HepG2 (cell line): ENCODE results near the gene EVA1A. TPM values are rescaled to one million over a fixed set of nuclear protein-coding genes. Genes with fewer than 3 reads are reported as not detected.

Experiments
- CREB1 ChIP-seq, 2 experiments: fragments of 450-650 bp in 1 of 2; IDR thresholded peaks; 2 replicates each; pipeline ENCODE4 v1.6.1; 2016 to 2017; ENCODE audit warnings: control low read depth in 1 of 2, mild to moderate bottlenecking in 1 of 2, missing compliant biosample characterization in 1 of 2, missing genetic modification characterization in 1 of 2
- E2F1 ChIP-seq: sonication (generic); formaldehyde crosslinking; IDR thresholded peaks from 2 replicates; pipeline ENCODE4 v1.5.0; 2020; ENCODE audit warnings: missing genetic modification reagents
- HNRNPUL1 ChIP-seq: fragments of 200-400 bp; formaldehyde crosslinking; IDR thresholded peaks from 2 replicates; pipeline ENCODE4 v1.6.1; 2017; ENCODE audit warnings: low read depth, mild to moderate bottlenecking, low read length, moderate library complexity
- HOXA7 ChIP-seq: sonication (generic); formaldehyde crosslinking; IDR thresholded peaks from 2 replicates; pipeline ENCODE4 v1.8.1; 2022; ENCODE audit warnings: mild to moderate bottlenecking, missing genetic modification reagents, moderate library complexity
- MAZ ChIP-seq, 2 experiments: sonication (generic) in 1 of 2; formaldehyde crosslinking in 1 of 2; IDR thresholded peaks; 2 replicates each; pipeline versions ENCODE4 v1.5.0 to v1.6.1; 2012 to 2020; ENCODE audit warnings: low read depth in 2 of 2, mild to moderate bottlenecking in 2 of 2, borderline replicate concordance in 1 of 2, improper control_type of control experiment in 1 of 2, low read length in 1 of 2, missing genetic modification reagents in 1 of 2, moderate library complexity in 1 of 2
- MYNN ChIP-seq: sonication (generic); formaldehyde crosslinking; IDR thresholded peaks from 2 replicates; pipeline ENCODE4 v1.4.0; 2020; ENCODE audit warnings: mild to moderate bottlenecking, low read depth, missing genetic modification reagents
- PHF8 ChIP-seq: sonication (generic); formaldehyde crosslinking; IDR thresholded peaks from 2 replicates; pipeline ENCODE4 v1.5.0; 2020; ENCODE audit warnings: missing genetic modification reagents
- PTBP1 ChIP-seq: fragments of 200-400 bp; formaldehyde crosslinking; IDR thresholded peaks from 2 replicates; pipeline ENCODE4 v1.6.1; 2018; ENCODE audit warnings: low read length, low read depth; ENCODE audit not compliant: poor library complexity, severe bottlenecking
- SALL2 ChIP-seq: sonication (generic); formaldehyde crosslinking; IDR thresholded peaks from 2 replicates; pipeline ENCODE4 v1.8.1; 2023; ENCODE audit warnings: mild to moderate bottlenecking, missing genetic modification reagents, inconsistent platforms
- SMARCC2 ChIP-seq: fragments of 450-650 bp; IDR thresholded peaks from 2 replicates; pipeline ENCODE4 v1.6.1; 2017; ENCODE audit warnings: antibody characterized with exemption, mild to moderate bottlenecking
- SMC3 ChIP-seq: IDR thresholded peaks from 2 replicates; pipeline ENCODE4 v1.6.1; 2011; ENCODE audit warnings: low read length, improper control_type of control experiment
- WIZ ChIP-seq: sonication (generic); formaldehyde crosslinking; IDR thresholded peaks from 2 replicates; pipeline ENCODE4 v1.5.1; 2020; ENCODE audit warnings: mild to moderate bottlenecking, missing genetic modification reagents
- ZMAT3 ChIP-seq: sonication (generic); formaldehyde crosslinking; conservative IDR thresholded peaks from 2 replicates; pipeline ENCODE4 v1.7.0; 2021; ENCODE audit warnings: missing genetic modification reagents
- ZNF101 ChIP-seq: sonication (generic); formaldehyde crosslinking; IDR thresholded peaks from 2 replicates; pipeline ENCODE4 v1.4.0; 2020; ENCODE audit warnings: mild to moderate bottlenecking, low read depth, missing genetic modification reagents, borderline replicate concordance
- ZNF160 ChIP-seq: sonication (generic); formaldehyde crosslinking; IDR thresholded peaks from 2 replicates; pipeline ENCODE4 v1.8.0; 2022; ENCODE audit warnings: mild to moderate bottlenecking, inconsistent platforms, missing genetic modification reagents
- ZNF44 ChIP-seq: sonication (generic); formaldehyde crosslinking; IDR thresholded peaks from 2 replicates; pipeline ENCODE4 v1.5.1; 2020; ENCODE audit warnings: mild to moderate bottlenecking, missing genetic modification reagents
- ZNF501 ChIP-seq: sonication (generic); formaldehyde crosslinking; IDR thresholded peaks from 2 replicates; pipeline ENCODE4 v1.5.1; 2020; ENCODE audit warnings: mild to moderate bottlenecking, moderate library complexity, missing genetic modification reagents
- ZNF839 ChIP-seq: sonication (generic); formaldehyde crosslinking; IDR thresholded peaks from 2 replicates; pipeline ENCODE4 v1.4.0; 2020; ENCODE audit warnings: missing genetic modification reagents, mild to moderate bottlenecking, borderline replicate concordance
- polyA plus RNA-seq, 8 experiments: library from polyadenylated mRNA; depleted of rRNA in 3 of 8; stranded (reverse) in 7 of 8; unstranded in 1 of 8; fragments of >200 nt; fragmentation: Illumina TruSeq in 4 of 8; extraction: Trizol in 4 of 8; gene quantifications; 2 replicates each; pipeline versions ENCODE4 v1.2.1 to v1.2.3, GENCODE V29; 2011 to 2016; ENCODE audit warnings: low read depth in 4 of 8, missing spikeins in 1 of 8, mixed read lengths in 1 of 8; ENCODE audit not compliant: insufficient read depth in 1 of 8
- total RNA-seq, 5 experiments: library from RNA; depleted of rRNA; stranded (reverse); fragments of >200 nt; fragmentation: Illumina TruSeq; extraction: Trizol; gene quantifications; 2 replicates each; pipeline ENCODE4 v1.2.3, GENCODE V29; 2016; ENCODE audit warnings: low read depth in 1 of 5
- TF ChIP-seq, protein P1 (sequence below): IDR thresholded peaks from 2 replicates; pipeline ENCODE4 v1.4.0; 2020; ENCODE audit warnings: mild to moderate bottlenecking, missing genetic modification reagents
- TF ChIP-seq, protein P2 (sequence below): sonication (generic); formaldehyde crosslinking; IDR thresholded peaks from 2 replicates; pipeline ENCODE4 v1.8.0; 2022; ENCODE audit warnings: low read depth, missing genetic modification reagents

Gene EVA1A
- total and polyA plus RNA-seq, 2 of the 13 experiments (the other 11 are each of a cell fraction or from before 2014, with no cell fraction given) = 57.5 to 57.8 TPM

- TF ChIP-seq E2F1 (CRISPR knock-in tag) (no peak), ZNF160 (no peak), CREB1 (IDR thresholded peaks at IDR 0.05) (peak; percentile 33; the same call in 1 of the 2 replicates), CREB1 (CRISPR knock-in tag; IDR thresholded peaks at IDR 0.05) (peak; percentile 81), ZNF839 (CRISPR knock-in tag) (no peak), MAZ (IDR thresholded peaks at IDR 0.05; ENCODE audit: borderline replicate concordance, low read depth, low read length) (no peak), MAZ (CRISPR knock-in tag; IDR thresholded peaks at IDR 0.05; ENCODE audit: low read depth) (no peak), SMARCC2 (0 out of 2 replicates have a peak, but pooled peaks have one; percentile 11), PHF8 (no peak), ZNF44 (CRISPR knock-in tag) (no peak), PTBP1 (no peak), ZNF101 (no peak), ZNF501 (no peak), HNRNPUL1 (0 out of 2 replicates have a peak, but pooled peaks have one; percentile 60), HOXA7 (0 out of 2 replicates have a peak, but pooled peaks have one; percentile 15), ZMAT3 (no peak), SALL2 (CRISPR knock-in tag) (peak; percentile 70; the same call in 1 of the 2 replicates), WIZ (CRISPR knock-in tag) (no peak), SMC3 (no peak), MYNN (CRISPR knock-in tag) (no peak)
- TF ChIP-seq, protein P1, sequence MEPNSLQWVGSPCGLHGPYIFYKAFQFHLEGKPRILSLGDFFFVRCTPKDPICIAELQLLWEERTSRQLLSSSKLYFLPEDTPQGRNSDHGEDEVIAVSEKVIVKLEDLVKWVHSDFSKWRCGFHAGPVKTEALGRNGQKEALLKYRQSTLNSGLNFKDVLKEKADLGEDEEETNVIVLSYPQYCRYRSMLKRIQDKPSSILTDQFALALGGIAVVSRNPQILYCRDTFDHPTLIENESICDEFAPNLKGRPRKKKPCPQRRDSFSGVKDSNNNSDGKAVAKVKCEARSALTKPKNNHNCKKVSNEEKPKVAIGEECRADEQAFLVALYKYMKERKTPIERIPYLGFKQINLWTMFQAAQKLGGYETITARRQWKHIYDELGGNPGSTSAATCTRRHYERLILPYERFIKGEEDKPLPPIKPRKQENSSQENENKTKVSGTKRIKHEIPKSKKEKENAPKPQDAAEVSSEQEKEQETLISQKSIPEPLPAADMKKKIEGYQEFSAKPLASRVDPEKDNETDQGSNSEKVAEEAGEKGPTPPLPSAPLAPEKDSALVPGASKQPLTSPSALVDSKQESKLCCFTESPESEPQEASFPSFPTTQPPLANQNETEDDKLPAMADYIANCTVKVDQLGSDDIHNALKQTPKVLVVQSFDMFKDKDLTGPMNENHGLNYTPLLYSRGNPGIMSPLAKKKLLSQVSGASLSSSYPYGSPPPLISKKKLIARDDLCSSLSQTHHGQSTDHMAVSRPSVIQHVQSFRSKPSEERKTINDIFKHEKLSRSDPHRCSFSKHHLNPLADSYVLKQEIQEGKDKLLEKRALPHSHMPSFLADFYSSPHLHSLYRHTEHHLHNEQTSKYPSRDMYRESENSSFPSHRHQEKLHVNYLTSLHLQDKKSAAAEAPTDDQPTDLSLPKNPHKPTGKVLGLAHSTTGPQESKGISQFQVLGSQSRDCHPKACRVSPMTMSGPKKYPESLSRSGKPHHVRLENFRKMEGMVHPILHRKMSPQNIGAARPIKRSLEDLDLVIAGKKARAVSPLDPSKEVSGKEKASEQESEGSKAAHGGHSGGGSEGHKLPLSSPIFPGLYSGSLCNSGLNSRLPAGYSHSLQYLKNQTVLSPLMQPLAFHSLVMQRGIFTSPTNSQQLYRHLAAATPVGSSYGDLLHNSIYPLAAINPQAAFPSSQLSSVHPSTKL (CRISPR knock-in tag) = peak; percentile 96
- TF ChIP-seq, protein P2, sequence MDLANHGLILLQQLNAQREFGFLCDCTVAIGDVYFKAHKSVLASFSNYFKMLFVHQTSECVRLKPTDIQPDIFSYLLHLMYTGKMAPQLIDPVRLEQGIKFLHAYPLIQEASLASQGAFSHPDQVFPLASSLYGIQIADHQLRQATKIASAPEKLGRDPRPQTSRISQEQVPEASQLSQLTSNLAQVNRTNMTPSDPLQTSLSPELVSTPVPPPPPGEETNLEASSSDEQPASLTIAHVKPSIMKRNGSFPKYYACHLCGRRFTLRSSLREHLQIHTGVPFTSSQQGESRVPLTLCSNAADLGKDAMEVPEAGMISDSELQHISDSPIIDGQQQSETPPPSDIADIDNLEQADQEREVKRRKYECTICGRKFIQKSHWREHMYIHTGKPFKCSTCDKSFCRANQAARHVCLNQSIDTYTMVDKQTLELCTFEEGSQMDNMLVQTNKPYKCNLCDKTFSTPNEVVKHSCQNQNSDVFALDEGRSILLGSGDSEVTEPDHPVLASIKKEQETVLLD = 0 out of 2 replicates have a peak, but pooled peaks have one; percentile 46
Observed at GRCh38 chr2:75523313-75524275, 37.1 kb downstream of the EVA1A start (continued).
